GM23338 (cell line): Measurements from ENCODE around the gene ACP6.

ENCODE experiments used
- CREB1 ChIP-seq: fragments of 250-450 bp; sonication (Bioruptor Pico); IDR thresholded peaks from 2 replicates; pipeline ENCODE4 v1.5.0; 2020; ENCODE audit warnings: low read depth, mild to moderate bottlenecking, moderate library complexity
- CTCF ChIP-seq, 2 experiments: fragments of 200-600 bp in 1 of 2; sonication (generic) in 1 of 2; conservative IDR thresholded peaks; 2 replicates each; pipeline versions ENCODE4 v1.5.1 to v1.6.1; 2016 to 2017; ENCODE audit warnings: antibody characterized with exemption in 2 of 2, low read depth in 2 of 2, mild to moderate bottlenecking in 2 of 2, moderate library complexity in 1 of 2
- EZH2 ChIP-seq: fragments of 200-600 bp; sonication (generic); IDR thresholded peaks from one replicate; pipeline ENCODE4 v1.8.0; 2017; ENCODE audit warnings: antibody characterized with exemption, mild to moderate bottlenecking, low read depth; ENCODE audit not compliant: unreplicated experiment
- EZH2phosphoT487 ChIP-seq: fragments of 200-600 bp; sonication (generic); IDR thresholded peaks from one replicate; pipeline ENCODE4 v1.8.1; 2018; ENCODE audit warnings: antibody characterized with exemption; ENCODE audit not compliant: unreplicated experiment
- JUNB ChIP-seq: IDR thresholded peaks from one replicate; pipeline ENCODE4 v1.6.1; 2016; ENCODE audit warnings: antibody characterized with exemption; ENCODE audit not compliant: unreplicated experiment
- POLR2AphosphoS5 ChIP-seq: IDR thresholded peaks from 2 replicates; pipeline ENCODE4 v1.6.1; 2016; ENCODE audit warnings: antibody characterized with exemption, low read depth
- REST ChIP-seq: IDR thresholded peaks from one replicate; pipeline ENCODE4 v1.6.1; 2018; ENCODE audit warnings: antibody characterized with exemption; ENCODE audit not compliant: unreplicated experiment
- ZNF114 ChIP-seq: fragments of 250-450 bp; sonication (Bioruptor Pico); IDR thresholded peaks from 2 replicates; pipeline ENCODE4 v1.5.0; 2020; ENCODE audit warnings: mild to moderate bottlenecking, moderate library complexity
- ZNF331 ChIP-seq: fragments of 250-450 bp; sonication (Bioruptor Pico); IDR thresholded peaks from 2 replicates; pipeline ENCODE4 v1.5.0; 2020; ENCODE audit warnings: low read depth, mild to moderate bottlenecking, moderate library complexity

- no peak for TF ChIP-seq CTCF (conservative IDR thresholded peaks at IDR 0.05; ENCODE audit: low read depth in 2 of 2)
- TF ChIP-seq REST = no peak
- no peak for TF ChIP-seq EZH2phosphoT487
- no peak for TF ChIP-seq POLR2AphosphoS5
- no peak for TF ChIP-seq EZH2
- TF ChIP-seq CREB1 = no peak
- no peak for TF ChIP-seq ZNF331 (CRISPR knock-in tag)
- TF ChIP-seq JUNB = no peak
- TF ChIP-seq ZNF114 = no peak
These were observed 50.6 kb downstream of the ACP6 start for GRCh38 chr1:147619741-147620140.
